HG03342 (cell line): ENCODE results near the gene NPW.

Experiments
- ATAC-seq: cut with Tn5 transposase; IDR thresholded peaks from one replicate; pipeline ENCODE4 v1.9.1; 2021; ENCODE audit warnings: mild to moderate bottlenecking, moderate library complexity; ENCODE audit not compliant: unreplicated experiment

Gene NPW

GRCh38 chr16:2047330-2048115, 27.9 kb downstream of the NPW start, which contains the start of the genes NTHL1 and TSC2:
NTHL1 (minus strand) TSS chr16:2047834; CDS start chr16:2047823, 11 bp downstream.
TSC2 (plus strand) TSS chr16:2047985; CDS start chr16:2048616, 631 bp downstream.
- ATAC-seq = peak; percentile 90

DNA sequence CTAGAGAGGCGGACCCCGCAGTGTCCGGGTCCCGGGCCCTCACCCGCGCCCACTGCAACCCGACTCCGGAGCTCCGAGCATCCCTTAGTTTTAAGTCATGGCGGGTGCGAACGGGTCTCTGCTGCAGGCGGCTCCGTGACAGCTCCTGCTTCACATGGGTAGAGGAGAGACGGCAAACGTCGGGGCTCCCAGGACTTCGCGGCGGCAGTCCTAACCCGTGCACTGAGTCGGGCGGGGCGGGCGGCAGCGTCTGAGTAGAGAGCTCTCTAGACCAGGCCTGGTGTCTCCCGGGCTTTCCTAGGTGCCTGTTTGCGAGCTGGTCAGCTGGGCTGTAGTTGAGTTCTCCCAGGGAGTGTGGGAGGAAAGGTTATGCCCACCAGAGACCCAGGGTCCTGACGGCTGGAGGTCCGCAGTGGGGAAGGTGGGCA, 28.5 kb downstream of the NPW start:
- no peak for ATAC-seq

DNA sequence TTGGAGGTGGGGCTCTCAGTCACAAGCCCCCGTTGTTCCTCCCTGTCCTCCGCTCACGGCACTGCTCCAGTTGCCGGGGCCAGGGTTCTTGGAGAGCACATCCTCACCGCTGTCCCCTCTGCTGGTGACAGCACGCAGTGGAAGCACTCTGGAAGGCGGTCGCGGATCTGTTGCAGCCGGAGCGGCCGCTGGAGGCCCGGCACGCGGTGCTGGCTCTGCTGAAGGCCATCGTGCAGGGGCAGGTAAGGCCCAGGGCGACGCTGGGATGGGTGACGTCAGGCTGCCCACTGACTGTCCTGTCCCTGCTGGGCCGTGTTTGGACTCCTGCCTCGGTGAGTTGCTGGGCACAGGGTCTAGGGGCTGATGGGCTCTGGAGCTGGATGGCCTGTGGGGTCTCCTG, 33.6 kb downstream of the NPW start:
- ATAC-seq = no peak

- ATAC-seq = no peak
Observed at GRCh38 chr16:2053897-2054296, 34.3 kb downstream of the NPW start.

- ATAC-seq = no peak
Observed at GRCh38 chr16:2054543-2055245, 35.1 kb downstream of the NPW start.

DNA sequence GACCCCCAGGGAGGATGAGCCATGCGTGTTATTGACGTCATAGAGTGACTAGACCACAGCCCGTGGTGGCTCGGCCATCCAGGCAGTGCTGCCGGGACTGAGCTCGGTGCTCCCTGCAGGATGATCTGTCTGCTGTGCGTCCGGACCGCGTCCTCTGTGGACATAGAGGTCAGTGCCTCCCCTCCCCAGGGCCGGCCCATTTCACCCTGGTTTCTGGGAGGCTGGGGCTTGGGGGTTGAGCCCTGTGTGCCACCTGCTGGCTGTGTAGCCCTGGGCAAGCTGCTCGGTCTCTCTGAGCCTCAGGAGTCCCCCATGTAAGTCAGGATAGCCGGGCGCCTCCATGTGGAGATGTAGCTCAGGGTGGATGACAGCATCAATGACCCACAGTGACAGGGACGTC, 36.5 kb downstream of the NPW start:
- no peak for ATAC-seq

DNA sequence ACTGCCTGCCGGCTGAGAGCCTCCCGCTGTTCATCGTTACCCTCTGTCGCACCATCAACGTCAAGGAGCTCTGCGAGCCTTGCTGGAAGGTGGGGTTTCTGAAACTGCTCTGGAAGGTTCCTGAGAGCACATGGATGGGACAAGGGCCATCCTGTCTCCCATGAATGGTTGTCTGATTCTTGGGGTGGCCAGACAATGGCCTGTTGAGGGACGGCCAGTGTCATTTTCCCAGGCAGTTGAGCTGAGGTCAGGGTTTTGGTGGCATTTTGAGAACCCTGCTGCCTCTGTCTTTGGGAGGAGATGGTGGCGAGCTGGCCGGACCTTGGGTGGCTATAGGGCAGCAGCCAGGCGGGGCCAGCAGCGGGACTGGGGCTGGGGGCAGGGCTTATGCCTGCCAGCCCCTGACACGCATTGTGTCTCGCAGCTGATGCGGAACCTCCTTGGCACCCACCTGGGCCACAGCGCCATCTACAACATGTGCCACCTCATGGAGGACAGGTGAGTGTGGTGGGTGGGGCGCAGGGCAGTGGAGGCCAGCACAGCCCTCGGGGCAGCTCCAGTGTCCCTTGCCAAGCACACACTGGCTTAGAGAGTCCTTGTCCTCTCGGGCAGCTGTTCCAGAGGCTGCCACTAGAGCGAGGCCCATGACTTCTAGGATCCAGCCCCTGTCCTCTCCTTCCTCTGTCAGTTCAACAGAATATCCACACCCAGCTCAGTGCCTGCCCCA, 37.3 kb downstream of the NPW start:
- no peak for ATAC-seq

GRCh38 chr16:2057438-2057837, 37.9 kb downstream of the NPW start:
- ATAC-seq = no peak

DNA sequence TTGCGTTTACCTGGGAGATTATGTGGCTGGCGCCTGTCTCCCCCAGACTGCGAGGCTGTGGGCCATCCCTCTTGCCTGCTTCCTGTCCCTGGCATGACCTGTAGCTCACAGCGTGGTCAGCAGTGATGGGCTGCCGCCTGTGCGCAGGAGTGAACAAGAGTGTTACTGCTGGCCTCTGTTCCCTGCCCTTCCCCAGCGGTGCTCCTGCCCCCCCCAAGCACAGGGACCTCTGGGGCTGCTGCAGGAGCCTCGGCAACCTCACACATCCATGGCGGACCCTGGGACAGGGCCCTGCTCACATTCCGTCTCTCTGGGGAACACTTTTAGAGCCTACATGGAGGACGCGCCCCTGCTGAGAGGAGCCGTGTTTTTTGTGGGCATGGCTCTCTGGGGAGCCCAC, 38.8 kb downstream of the NPW start:
- no peak for ATAC-seq

DNA sequence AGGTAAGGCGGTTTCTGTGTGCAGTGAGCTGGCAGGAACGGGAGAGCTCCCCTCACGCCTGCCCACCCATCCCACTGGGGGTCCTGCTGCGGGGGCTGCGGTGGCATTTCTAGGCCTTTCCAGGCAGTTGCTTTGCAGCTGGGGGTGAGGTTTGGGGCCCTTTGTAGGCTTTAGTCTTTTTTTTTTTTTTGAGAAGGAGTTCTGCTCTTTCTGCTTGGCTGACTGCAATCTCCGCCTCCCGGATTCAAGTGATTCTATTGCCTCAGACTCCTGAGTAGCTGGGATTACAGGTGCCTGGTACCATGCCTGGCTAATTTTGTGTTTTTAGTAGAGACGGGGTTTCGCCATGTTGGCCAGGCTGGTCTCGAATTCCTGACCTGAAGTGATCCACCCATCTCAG, 39.3 kb downstream of the NPW start:
- no peak for ATAC-seq

DNA sequence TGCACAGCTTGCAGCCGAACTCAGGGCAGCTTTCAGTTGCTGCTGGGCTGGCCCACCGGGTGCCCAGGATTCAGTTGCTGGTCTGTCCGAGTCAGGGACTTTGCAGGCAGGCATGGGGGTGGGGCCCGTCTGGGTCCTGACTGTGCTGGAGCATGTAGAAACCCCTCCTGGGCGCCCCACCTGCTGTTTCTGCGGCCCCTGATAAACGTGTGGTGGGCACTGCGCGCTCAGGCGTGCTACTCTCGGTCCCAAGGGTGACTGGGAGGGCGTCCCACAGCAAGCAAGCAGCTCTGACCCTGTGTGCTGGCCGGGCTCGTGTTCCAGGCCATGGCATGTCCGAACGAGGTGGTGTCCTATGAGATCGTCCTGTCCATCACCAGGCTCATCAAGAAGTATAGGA, 40.8 kb downstream of the NPW start:
- no peak for ATAC-seq

DNA sequence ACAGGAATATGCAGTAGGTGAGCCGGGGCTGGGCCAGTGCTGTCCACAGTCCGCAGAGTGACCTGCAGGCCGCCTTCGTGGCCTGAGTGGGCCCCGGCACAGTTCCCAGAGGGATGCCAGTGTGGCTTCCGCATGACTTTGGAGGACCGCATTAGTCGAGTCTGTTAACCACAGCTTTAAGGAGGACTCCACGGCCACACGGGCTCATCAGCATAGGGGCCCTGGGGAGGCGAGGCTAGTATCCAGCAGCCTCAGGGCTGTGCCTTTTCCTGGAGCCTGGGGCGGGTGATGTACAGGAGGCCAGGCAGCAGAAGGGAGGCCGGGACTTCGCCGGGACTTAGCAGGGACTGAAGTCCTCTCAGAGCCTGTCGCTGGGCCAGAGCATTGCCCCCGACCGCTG, 41.4 kb downstream of the NPW start:
- ATAC-seq = no peak

DNA sequence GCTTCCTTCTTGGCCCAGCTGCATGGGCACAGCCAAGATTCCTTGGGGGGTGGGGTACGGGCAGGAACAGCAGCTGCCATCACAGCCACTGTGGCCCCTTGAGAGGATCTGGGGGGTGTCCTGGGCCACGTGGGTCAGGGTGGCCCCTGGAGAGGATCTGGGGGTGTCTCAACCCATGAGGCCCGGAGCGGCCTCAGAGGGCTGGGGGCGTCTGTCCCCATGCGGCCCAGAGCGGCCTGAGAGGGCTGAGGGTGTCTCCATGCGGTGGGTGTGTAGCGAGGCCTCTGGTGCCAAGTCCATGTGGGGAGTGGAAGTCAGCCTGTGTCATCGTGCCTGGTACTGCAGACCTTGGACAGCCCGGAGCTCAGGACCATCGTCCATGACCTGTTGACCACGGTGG, 41.9 kb downstream of the NPW start:
- no peak for ATAC-seq

- ATAC-seq = no peak
Observed at GRCh38 chr16:2062801-2063200, 43.2 kb downstream of the NPW start.

- no peak for ATAC-seq
Observed at GRCh38 chr16:2063861-2064260, 44.3 kb downstream of the NPW start.

- ATAC-seq = no peak
Observed at GRCh38 chr16:2064368-2064945, 44.9 kb downstream of the NPW start.

GRCh38 chr16:2066139-2066538, 46.6 kb downstream of the NPW start:
- no peak for ATAC-seq
